ENCODE data around the gene PHGDH. TPM values are rescaled to one million over a fixed set of nuclear protein-coding genes. Genes with fewer than 3 reads are reported as not detected.
"Not testable (repeated sequence)": the region's sequence is repeated elsewhere in the genome, so short reads cannot be mapped to it uniquely, and the experiment has no call there.

The PHGDH gene
- total RNA-seq, 4 donors from 2014 or later = 0.86 to 7.1 (median 2.3) TPM; not detected in 1

- no peak overlapping the region for H3K27ac ChIP-seq
- peaks cover 0 to 3% (median 0%) of the 10 kb centered on the region in 3 donors for H3K27me3 ChIP-seq
- H3K4me3 ChIP-seq = no peak overlapping the region
- no peak for DNase-seq
- no peaks in the 10 kb centered on the region for H3K4me1 ChIP-seq
- in situ Hi-C loops (cut with MboI; ENCODE audit: low sequenced_read_pairs in 4 of 4) = no loop called here
- no peaks in the 10 kb centered on the region for H3K9me3 ChIP-seq
- ATAC-seq = no peak
- TF ChIP-seq POLR2A (IDR thresholded peaks at IDR 0.05) = no peak
- TF ChIP-seq, protein P1, sequence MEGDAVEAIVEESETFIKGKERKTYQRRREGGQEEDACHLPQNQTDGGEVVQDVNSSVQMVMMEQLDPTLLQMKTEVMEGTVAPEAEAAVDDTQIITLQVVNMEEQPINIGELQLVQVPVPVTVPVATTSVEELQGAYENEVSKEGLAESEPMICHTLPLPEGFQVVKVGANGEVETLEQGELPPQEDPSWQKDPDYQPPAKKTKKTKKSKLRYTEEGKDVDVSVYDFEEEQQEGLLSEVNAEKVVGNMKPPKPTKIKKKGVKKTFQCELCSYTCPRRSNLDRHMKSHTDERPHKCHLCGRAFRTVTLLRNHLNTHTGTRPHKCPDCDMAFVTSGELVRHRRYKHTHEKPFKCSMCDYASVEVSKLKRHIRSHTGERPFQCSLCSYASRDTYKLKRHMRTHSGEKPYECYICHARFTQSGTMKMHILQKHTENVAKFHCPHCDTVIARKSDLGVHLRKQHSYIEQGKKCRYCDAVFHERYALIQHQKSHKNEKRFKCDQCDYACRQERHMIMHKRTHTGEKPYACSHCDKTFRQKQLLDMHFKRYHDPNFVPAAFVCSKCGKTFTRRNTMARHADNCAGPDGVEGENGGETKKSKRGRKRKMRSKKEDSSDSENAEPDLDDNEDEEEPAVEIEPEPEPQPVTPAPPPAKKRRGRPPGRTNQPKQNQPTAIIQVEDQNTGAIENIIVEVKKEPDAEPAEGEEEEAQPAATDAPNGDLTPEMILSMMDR (IDR thresholded peaks at IDR 0.05 in 4 of 5, conservative IDR thresholded peaks at IDR 0.05 in 1 of 5) = no peak
- H3K36me3 ChIP-seq = no peaks in the 10 kb centered on the region
- intact Hi-C loops (cut with DNase I; ENCODE audit: low total_unique reads) = no loop called here
Observed at GRCh38 chr1:119700326-119700725, 11.4 kb upstream of the PHGDH start.

DNA sequence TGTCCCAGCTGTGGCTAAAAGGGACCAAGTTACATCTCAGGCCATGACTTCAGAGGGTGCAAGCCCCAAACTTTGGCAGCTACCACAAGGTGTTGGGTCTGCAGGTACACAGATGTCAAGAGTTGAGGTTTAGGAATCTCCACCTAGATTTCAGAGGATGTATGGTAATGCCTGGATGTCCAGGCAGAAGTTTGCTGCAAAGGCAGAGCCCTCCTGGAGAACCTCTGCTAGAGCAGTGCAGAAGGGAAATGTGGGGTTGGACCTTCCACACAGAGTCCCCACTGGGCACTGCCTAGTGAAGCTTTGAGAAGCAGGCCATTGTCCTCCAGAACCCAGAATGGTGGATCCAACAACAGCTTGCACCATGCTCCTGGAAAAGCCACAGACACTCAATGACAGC is 10.1 kb upstream of the PHGDH start:
- intact Hi-C loops (cut with DNase I; ENCODE audit: low total_unique reads) = no loop called here
- no peak for ATAC-seq
- Histone ChIP-seq H3K27ac (no peak overlapping the region), H3K27me3 (peaks cover 0 to 3% (median 0%) of the 10 kb centered on the region in 3 donors), H3K36me3 (no peaks in the 10 kb centered on the region), H3K4me3 (no peak overlapping the region), H3K4me1 (no peaks in the 10 kb centered on the region), H3K9me3 (no peaks in the 10 kb centered on the region)
- TF ChIP-seq POLR2A (IDR thresholded peaks at IDR 0.05) = no peak
- TF ChIP-seq, protein P1 (IDR thresholded peaks at IDR 0.05 in 4 of 5, conservative IDR thresholded peaks at IDR 0.05 in 1 of 5) = no peak
- in situ Hi-C loops (cut with MboI; ENCODE audit: low sequenced_read_pairs in 4 of 4) = no loop called here
- no peak for DNase-seq

DNA sequence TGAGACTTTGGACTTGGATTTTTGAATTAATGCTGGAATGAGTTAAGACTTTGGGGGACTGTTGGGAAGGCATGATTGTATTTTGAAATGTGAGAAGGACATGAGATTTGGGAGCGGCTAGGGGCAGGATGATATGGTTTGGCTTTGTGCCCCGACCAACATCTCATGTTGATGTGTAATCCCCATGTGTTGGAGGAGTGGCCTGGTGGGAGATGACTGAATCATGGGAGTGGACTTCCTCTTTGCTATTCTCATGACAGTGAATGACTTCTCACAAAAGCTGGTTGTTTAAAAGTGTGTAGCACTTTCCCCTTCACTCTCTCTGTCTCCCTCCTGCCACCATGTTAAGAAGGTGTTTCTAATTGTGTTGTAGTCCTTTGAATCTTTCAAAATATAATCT is 9.3 kb upstream of the PHGDH start:
- intact Hi-C loops (cut with DNase I; ENCODE audit: low total_unique reads) = no loop called here
- H3K27ac ChIP-seq = no peak overlapping the region
- H3K4me3 ChIP-seq = no peak overlapping the region
- in situ Hi-C loops (cut with MboI; ENCODE audit: low sequenced_read_pairs in 4 of 4) = no loop called here
- peaks cover 0 to 3% (median 0%) of the 10 kb centered on the region in 3 donors for H3K27me3 ChIP-seq
- H3K9me3 ChIP-seq = no peaks in the 10 kb centered on the region
- TF ChIP-seq POLR2A (IDR thresholded peaks at IDR 0.05) = no peak
- TF ChIP-seq, protein P1 (IDR thresholded peaks at IDR 0.05 in 4 of 5, conservative IDR thresholded peaks at IDR 0.05 in 1 of 5) = no peak
- H3K36me3 ChIP-seq = no peaks in the 10 kb centered on the region
- no peak for DNase-seq
- no peaks in the 10 kb centered on the region for H3K4me1 ChIP-seq
- ATAC-seq = no peak

- H3K27ac ChIP-seq = no peak overlapping the region
- H3K4me1 ChIP-seq = no peaks in the 10 kb centered on the region
- DNase-seq = no peak
- H3K4me3 ChIP-seq = no peak overlapping the region
- in situ Hi-C loops (cut with MboI; ENCODE audit: low sequenced_read_pairs in 4 of 4) (no loop called here), intact Hi-C loops (cut with DNase I; ENCODE audit: low total_unique reads) (no loop called here)
- ATAC-seq = no peak
- H3K9me3 ChIP-seq = no peaks in the 10 kb centered on the region
- TF ChIP-seq, protein P1 (IDR thresholded peaks at IDR 0.05 in 4 of 5, conservative IDR thresholded peaks at IDR 0.05 in 1 of 5) = no peak
- TF ChIP-seq POLR2A (IDR thresholded peaks at IDR 0.05) = no peak
- H3K36me3 ChIP-seq = no peaks in the 10 kb centered on the region
- H3K27me3 ChIP-seq = peaks cover 0 to 3% (median 0%) of the 10 kb centered on the region in 3 donors
Observed at GRCh38 chr1:119703666-119704450, 7.9 kb upstream of the PHGDH start.

DNA sequence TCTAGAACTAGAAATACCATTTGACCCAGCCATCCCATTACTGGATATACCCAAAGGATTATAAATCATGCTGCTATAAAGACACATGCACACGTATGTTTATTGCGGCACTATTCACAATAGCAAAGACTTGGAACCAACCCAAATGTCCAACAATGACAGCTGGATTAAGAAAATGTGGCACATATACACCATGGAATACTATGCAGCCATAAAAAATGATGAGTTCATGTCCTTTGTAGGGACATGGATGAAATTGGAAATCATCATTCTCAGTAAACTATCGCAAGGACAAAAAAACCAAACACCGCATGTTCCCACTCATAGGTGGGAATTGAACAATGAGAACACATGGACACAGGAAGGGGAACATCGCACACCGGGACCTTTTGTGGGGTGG is 5.1 kb upstream of the PHGDH start:
- H3K9me3 ChIP-seq; intact Hi-C loops (cut with DNase I; ENCODE audit: low total_unique reads); in situ Hi-C loops (cut with MboI; ENCODE audit: low sequenced_read_pairs in 4 of 4): not testable (repeated sequence)

DNA sequence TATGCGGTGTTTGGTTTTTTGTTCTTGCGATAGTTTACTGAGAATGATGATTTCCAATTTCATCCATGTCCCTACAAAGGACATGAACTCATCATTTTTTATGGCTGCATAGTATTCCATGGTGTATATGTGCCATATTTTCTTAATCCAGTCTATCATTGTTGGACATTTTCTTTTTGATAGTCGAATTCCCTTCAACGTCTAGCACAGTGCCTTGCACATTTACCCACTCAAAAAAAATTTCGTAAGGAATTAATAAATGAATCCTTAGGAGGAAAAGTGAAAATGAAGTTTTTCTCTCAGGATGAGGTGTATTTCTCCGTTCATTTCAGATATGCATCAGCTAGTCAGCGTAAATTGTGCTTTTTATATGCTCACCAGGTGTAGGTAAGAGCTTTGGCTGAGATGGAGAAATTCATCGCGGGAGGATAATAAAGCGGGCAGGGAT is 354 bp upstream of the PHGDH start:
- H3K4me3 ChIP-seq = peak overlapping the region in 3 of 4 donors; percentile 51 to 65 (median 54)
- intact Hi-C loops (cut with DNase I; ENCODE audit: low total_unique reads); ATAC-seq; DNase-seq; in situ Hi-C loops (cut with MboI; ENCODE audit: low sequenced_read_pairs in 4 of 4); H3K27ac ChIP-seq; H3K36me3 ChIP-seq; H3K9me3 ChIP-seq: not testable (repeated sequence)
- H3K4me1 ChIP-seq = peaks cover 6 to 20% of the 10 kb centered on the region in 2 donors
- H3K27me3 ChIP-seq = peaks cover 7 to 18% (median 15%) of the 10 kb centered on the region in 3 donors

More for the DNA sequence above, 5.1 kb upstream of the PHGDH start:
- H3K36me3 ChIP-seq, H3K27ac ChIP-seq, ATAC-seq, H3K27me3 ChIP-seq, H3K4me3 ChIP-seq, DNase-seq, H3K4me1 ChIP-seq: not testable (repeated sequence)

All from gastrocnemius medialis (tissue), 4 donors.